B cell (primary cell): Measurements from ENCODE around the gene CIITA. TPM values are rescaled to one million over a fixed set of nuclear protein-coding genes. Genes with fewer than 3 reads are reported as not detected.

Experiments used
- ATAC-seq: fragments of 200-7000 bp; cut with Tn5 transposase; one replicate; pipeline ENCODE4 v1.10.0; 2021; ENCODE audit warnings: low read depth, mild to moderate bottlenecking, moderate number of reproducible peaks, moderate library complexity
- CTCF ChIA-PET: fragments of 350-600 bp; sonication (Branson Sonifier 250); formaldehyde crosslinking; loops from one replicate; lab custom pipeline; 2021; ENCODE audit warnings: antibody characterized with exemption, inconsistent platforms; lab: Charles Lee
- POLR2A ChIA-PET: fragments of 350-600 bp; sonication (Branson Sonifier 250); formaldehyde crosslinking; loops from one replicate; lab custom pipeline; 2021; ENCODE audit warnings: antibody characterized with exemption; lab: Charles Lee
- DNase-seq: peaks from one replicate; pipeline ENCODE4 v3.0.0; 2013
- H2AFZ ChIP-seq: 2 replicates; pipeline ENCODE4 v1.6.1; 2012; ENCODE audit warnings: mild to moderate bottlenecking, low read depth, low read length; ENCODE audit not compliant: insufficient read depth, poor library complexity, severe bottlenecking
- H3K27ac ChIP-seq, 2 donors: 1 replicate in 1 of 2; 2 replicates in 1 of 2; pipeline ENCODE4 v1.5.1; 2012 to 2013; ENCODE audit warnings: low read length in 2 of 2, mild to moderate bottlenecking in 2 of 2, moderate library complexity in 1 of 2
- H3K27me3 ChIP-seq, 4 experiments: fragments of 200-600 bp in 1 of 4; sonication (generic) in 1 of 4; replicated peaks in 1 of 4; 1 replicate in 2 of 4; 2 replicates in 2 of 4; pipeline versions ENCODE4 v1.6.1 to v1.7.0; 2013 to 2016; ENCODE audit warnings: low read length in 3 of 4, mild to moderate bottlenecking in 2 of 4, mixed read lengths in 1 of 4, moderate library complexity in 1 of 4; ENCODE audit not compliant: insufficient read depth in 4 of 4, control insufficient read depth in 3 of 4; ENCODE audit errors: control extremely low read depth in 1 of 4
- H3K36me3 ChIP-seq, 2 experiments: replicated peaks in 1 of 2; 1 replicate in 1 of 2; 2 replicates in 1 of 2; pipeline versions ENCODE4 v1.6.1 to v1.7.1; 2013; ENCODE audit warnings: low read length in 1 of 2; ENCODE audit not compliant: insufficient read depth in 2 of 2, control insufficient read depth in 1 of 2; ENCODE audit errors: control extremely low read depth in 1 of 2, extremely low read depth in 1 of 2
- H3K4me1 ChIP-seq, 2 donors: fragments of 200-600 bp in 1 of 2; sonication (generic) in 1 of 2; 1 replicate in 1 of 2; 2 replicates in 1 of 2; pipeline versions ENCODE4 v1.5.1 to v1.6.1; 2013 to 2017; ENCODE audit warnings: low read length in 2 of 2; ENCODE audit not compliant: control insufficient read depth in 2 of 2, insufficient read depth in 2 of 2
- H3K4me2 ChIP-seq: replicated peaks from 2 replicates; pipeline ENCODE3; 2012; ENCODE audit warnings: mild to moderate bottlenecking, low read depth, low read length; ENCODE audit not compliant: poor library complexity, severe bottlenecking
- H3K4me3 ChIP-seq, 5 experiments: fragments of 200-600 bp in 1 of 5; sonication (generic) in 1 of 5; 1 replicate in 3 of 5; 2 replicates in 2 of 5; pipeline versions ENCODE4 v1.5.1 to v1.7.0; 2011 to 2016; ENCODE audit warnings: low read length in 4 of 5, mild to moderate bottlenecking in 4 of 5, low read depth in 2 of 5, control low read depth in 1 of 5, moderate library complexity in 1 of 5; ENCODE audit not compliant: insufficient read depth in 1 of 5; ENCODE audit errors: control extremely low read depth in 1 of 5, extremely low read depth in 1 of 5
- H3K79me2 ChIP-seq: fragments of 200-600 bp; sonication (generic); one replicate; pipeline ENCODE4 v1.6.0; 2016; ENCODE audit warnings: low read length; ENCODE audit not compliant: control insufficient read depth, insufficient read depth
- H3K9ac ChIP-seq: fragments of 200-600 bp; sonication (generic); 2 replicates; pipeline ENCODE4 v1.6.1; 2017; ENCODE audit warnings: mild to moderate bottlenecking, low read length, moderate library complexity
- H3K9me3 ChIP-seq, 3 donors: one replicate each; pipeline versions ENCODE4 v1.6.1 to v1.7.1; 2013; ENCODE audit warnings: low read length in 2 of 3; ENCODE audit not compliant: control insufficient read depth in 2 of 3, insufficient read depth in 1 of 3; ENCODE audit errors: control extremely low read depth in 1 of 3
- H4K20me1 ChIP-seq: 2 replicates; pipeline ENCODE4 v1.6.0; 2012; ENCODE audit warnings: mild to moderate bottlenecking, low read length; ENCODE audit not compliant: insufficient read depth, control insufficient read depth, poor library complexity, severe bottlenecking
- H3K27ac Mint-ChIP-seq: one replicate; pipeline ENCODE4 v1.8.0; 2021; ENCODE audit warnings: mixed read lengths
- H3K27me3 Mint-ChIP-seq: one replicate; pipeline ENCODE4 v1.8.0; 2021; ENCODE audit warnings: mixed read lengths
- H3K4me1 Mint-ChIP-seq: one replicate; pipeline ENCODE4 v1.8.0; 2021; ENCODE audit warnings: mixed read lengths
- H3K4me3 Mint-ChIP-seq: one replicate; pipeline ENCODE4 v1.8.0; 2021; ENCODE audit warnings: mixed read lengths
- H3K9me3 Mint-ChIP-seq: one replicate; pipeline ENCODE4 v1.8.0; 2022; ENCODE audit warnings: mixed read lengths; ENCODE audit not compliant: insufficient read depth
- EZH2 ChIP-seq: IDR thresholded peaks from 2 replicates; pipeline ENCODE4 v1.6.1; 2012; ENCODE audit warnings: borderline replicate concordance, low read depth, mild to moderate bottlenecking, moderate library complexity, low read length; ENCODE audit not compliant: insufficient read depth, poor library complexity, severe bottlenecking
- WGBS: methylation state at CpG from one replicate; pipeline ENCODE4 v1.1.5; 2013; ENCODE audit warnings: missing lambda C conversion rate; ENCODE audit not compliant: insufficient coverage; 5-methylcytosine and 5-hydroxymethylcytosine counted together
- intact Hi-C: fragments of 100-400 bp; cut with micrococcal nuclease; formaldehyde crosslinking; loops from one replicate; pipeline ENCODE4 v1.10.0; 2022
- polyA plus RNA-seq: library from polyadenylated mRNA; depleted of rRNA; stranded (reverse); fragments of >200 nt; gene quantifications from 2 replicates; pipeline ENCODE4 v1.2.3, GENCODE V29; 2012
- total RNA-seq, 2 donors: library from RNA; stranded (reverse); fragments of 120-200 nt in 1 of 2; gene quantifications; 1 replicate in 1 of 2; 2 replicates in 1 of 2; pipeline versions ENCODE4 v1.2.3 to v1.2.4, GENCODE V29; 2013 to 2022
- TF ChIP-seq, protein P1 (sequence below): fragments of 200-600 bp; IDR thresholded peaks from one replicate; pipeline ENCODE4 v1.8.0; 2022; ENCODE audit warnings: antibody characterized with exemption, mild to moderate bottlenecking

CIITA gene
- total and polyA plus RNA-seq, 2 donors (not counting 1 experiment from before 2014, with no cell fraction given) = 632 to 719 TPM

DNA sequence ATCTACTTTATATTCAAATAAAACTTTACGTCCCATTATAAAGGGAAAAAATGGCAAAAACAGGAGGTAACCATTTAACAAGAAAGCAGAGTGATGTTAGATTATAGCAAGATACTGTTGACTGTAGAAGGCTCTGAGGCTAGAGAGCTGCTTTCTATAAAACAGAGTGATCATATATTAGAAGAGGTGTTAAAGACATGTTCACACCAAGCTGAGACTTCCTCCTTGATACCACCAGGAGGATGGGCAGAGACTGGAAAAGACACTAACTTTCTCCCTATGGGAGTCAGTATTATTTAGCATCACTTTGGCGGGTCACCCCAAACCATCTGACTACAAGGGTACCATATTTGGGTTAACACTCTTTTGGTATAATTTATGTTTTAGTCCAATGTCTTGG, 687 bp upstream of the CIITA start:
- Mint-ChIP-seq H3K27me3 (no peaks in the 10 kb centered on the region), H3K27ac (peak overlapping the region; percentile 92), H3K9me3 (no peaks in the 10 kb centered on the region), H3K4me3 (peak overlapping the region; percentile 100), H3K4me1 (peaks cover 62% of the 10 kb centered on the region)
- peaks cover 0 to 35% of the 10 kb centered on the region in 2 experiments for H3K36me3 ChIP-seq
- H3K4me2 ChIP-seq = peak overlapping the region; percentile 82
- intact Hi-C loops = loop anchor here (1.0 to 10.0 kb wide), 5 partner anchors 8 to 1984 kb away; no protein-coding TSS in a partner anchor
- no peak for TF ChIP-seq EZH2
- TF ChIP-seq, protein P1, sequence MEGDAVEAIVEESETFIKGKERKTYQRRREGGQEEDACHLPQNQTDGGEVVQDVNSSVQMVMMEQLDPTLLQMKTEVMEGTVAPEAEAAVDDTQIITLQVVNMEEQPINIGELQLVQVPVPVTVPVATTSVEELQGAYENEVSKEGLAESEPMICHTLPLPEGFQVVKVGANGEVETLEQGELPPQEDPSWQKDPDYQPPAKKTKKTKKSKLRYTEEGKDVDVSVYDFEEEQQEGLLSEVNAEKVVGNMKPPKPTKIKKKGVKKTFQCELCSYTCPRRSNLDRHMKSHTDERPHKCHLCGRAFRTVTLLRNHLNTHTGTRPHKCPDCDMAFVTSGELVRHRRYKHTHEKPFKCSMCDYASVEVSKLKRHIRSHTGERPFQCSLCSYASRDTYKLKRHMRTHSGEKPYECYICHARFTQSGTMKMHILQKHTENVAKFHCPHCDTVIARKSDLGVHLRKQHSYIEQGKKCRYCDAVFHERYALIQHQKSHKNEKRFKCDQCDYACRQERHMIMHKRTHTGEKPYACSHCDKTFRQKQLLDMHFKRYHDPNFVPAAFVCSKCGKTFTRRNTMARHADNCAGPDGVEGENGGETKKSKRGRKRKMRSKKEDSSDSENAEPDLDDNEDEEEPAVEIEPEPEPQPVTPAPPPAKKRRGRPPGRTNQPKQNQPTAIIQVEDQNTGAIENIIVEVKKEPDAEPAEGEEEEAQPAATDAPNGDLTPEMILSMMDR = no peak
- DNase-seq (no peak), ATAC-seq (no peak)
- H2AFZ ChIP-seq = no peak overlapping the region
- H3K27ac ChIP-seq = peak overlapping the region; percentile 82 to 88
- H3K9ac ChIP-seq = peak overlapping the region; percentile 86
- POLR2A ChIA-PET = interaction anchor here (1.3 to 6.3 kb wide), 8 partner anchors 8 to 139 kb away, joined by 3 to 122 read pairs (median 29); partner anchors contain the start of genes DEXI and NUBP1
- H3K9me3 ChIP-seq = no peaks in the 10 kb centered on the region
- H3K79me2 ChIP-seq = peaks cover 95% of the 10 kb centered on the region
- peaks cover 57 to 74% of the 10 kb centered on the region in 2 donors for H3K4me1 ChIP-seq
- H3K4me3 ChIP-seq = peak overlapping the region in 4 of 5 experiments; percentile 83 to 97 (median 92)
- no peaks in the 10 kb centered on the region for H3K27me3 ChIP-seq
- peaks cover 43% of the 10 kb centered on the region for H4K20me1 ChIP-seq
- CTCF ChIA-PET = interaction anchor here (0.5 to 5.8 kb wide), 24 partner anchors 8 to 619 kb away, joined by 3 to 120 read pairs (median 8); partner anchors contain the start of gene NUBP1
- WGBS = no CpG with 5 or more reads among the region's 2 CpGs

DNA sequence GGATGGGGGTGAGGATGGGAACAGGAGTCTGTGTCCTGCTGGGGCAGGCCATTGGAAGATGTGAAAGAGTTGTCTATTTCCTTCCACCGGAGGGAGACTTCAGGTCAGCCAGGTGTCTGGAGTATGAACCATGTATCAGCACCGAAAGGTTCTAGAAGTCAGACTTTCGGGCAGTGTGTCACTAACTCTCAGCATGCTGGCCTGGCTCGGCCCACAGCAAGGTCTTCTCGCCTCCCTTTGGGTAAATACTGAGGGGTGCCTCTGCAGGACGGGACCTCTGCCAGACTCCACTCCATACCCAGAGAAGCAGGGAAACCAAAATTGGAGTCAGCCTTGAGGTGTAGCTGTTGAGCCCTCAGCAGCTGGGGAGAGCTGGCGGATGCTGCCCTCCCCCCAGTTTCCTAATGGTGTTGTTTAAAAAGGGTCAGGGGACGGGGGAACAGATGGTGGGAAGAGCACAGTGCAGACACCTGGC, 507 bp downstream of the CIITA start:
- Histone ChIP-seq H3K4me3 (peak overlapping the region; percentile 77 to 97 (median 91)), H4K20me1 (peaks cover 54% of the 10 kb centered on the region), H3K4me1 (peaks cover 56 to 73% of the 10 kb centered on the region in 2 donors), H3K36me3 (peaks cover 0 to 45% of the 10 kb centered on the region in 2 experiments), H3K9ac (peak overlapping the region; percentile 86), H3K9me3 (no peaks in the 10 kb centered on the region), H3K79me2 (peaks cover 95% of the 10 kb centered on the region), H2AFZ (no peak overlapping the region), H3K4me2 (peak overlapping the region; percentile 92), H3K27me3 (no peaks in the 10 kb centered on the region), H3K27ac (peak overlapping the region; percentile 72 to 86)
- Mint-ChIP-seq H3K4me1 (peaks cover 62% of the 10 kb centered on the region), H3K4me3 (peak overlapping the region; percentile 100), H3K9me3 (no peaks in the 10 kb centered on the region), H3K27me3 (no peaks in the 10 kb centered on the region), H3K27ac (peak overlapping the region; percentile 92)
- TF ChIP-seq EZH2 = no peak
- TF ChIP-seq, protein P1 = no peak
- 0% methylated on average over 6 of the region's 8 CpGs for WGBS
- peak; percentile 5 for ATAC-seq
- DNase-seq = no peak
- POLR2A ChIA-PET = interaction anchor here (0.7 to 6.3 kb wide), 13 partner anchors 9 to 355 kb away, joined by 3 to 122 read pairs (median 12); partner anchors contain the start of genes DEXI and NUBP1
- intact Hi-C loops = loop anchor here (1.0 to 10.0 kb wide), 9 partner anchors 14 to 1985 kb away; no protein-coding TSS in a partner anchor
- CTCF ChIA-PET = interaction anchor here (0.8 to 5.8 kb wide), 24 partner anchors 9 to 363 kb away, joined by 3 to 120 read pairs (median 10); partner anchors contain the start of gene NUBP1
